ENCODE data around the gene CFAP126. TPM values are rescaled to one million over a fixed set of nuclear protein-coding genes. Genes with fewer than 3 reads are reported as not detected.

The CFAP126 gene
- total RNA-seq, 1 donor: not detected

DNA sequence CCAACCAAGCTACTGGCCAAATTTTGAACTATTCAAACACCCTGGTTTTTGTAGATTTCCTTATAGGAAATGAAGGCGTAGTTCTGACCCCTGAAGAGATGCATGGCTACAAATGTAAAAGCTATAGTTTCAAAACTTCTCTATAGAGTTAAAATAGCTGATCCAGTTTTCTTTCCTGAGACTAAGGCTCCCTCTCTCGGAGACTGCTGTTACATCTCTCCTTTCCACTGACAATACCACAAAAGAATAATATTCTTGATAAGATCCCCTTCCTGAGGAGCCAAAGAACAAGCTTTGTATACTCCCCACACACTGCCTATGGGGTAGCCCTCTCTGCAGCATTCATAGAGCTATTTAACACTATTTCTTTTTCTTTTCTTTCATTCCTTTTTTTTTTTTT, 6.7 kb upstream of the CFAP126 start:
- DNase-seq (ENCODE audit: low read depth): peak; percentile 14
- no peak overlapping the region for H3K4me3 ChIP-seq (ENCODE audit: low read depth, low read length)
- TF ChIP-seq, protein P1, sequence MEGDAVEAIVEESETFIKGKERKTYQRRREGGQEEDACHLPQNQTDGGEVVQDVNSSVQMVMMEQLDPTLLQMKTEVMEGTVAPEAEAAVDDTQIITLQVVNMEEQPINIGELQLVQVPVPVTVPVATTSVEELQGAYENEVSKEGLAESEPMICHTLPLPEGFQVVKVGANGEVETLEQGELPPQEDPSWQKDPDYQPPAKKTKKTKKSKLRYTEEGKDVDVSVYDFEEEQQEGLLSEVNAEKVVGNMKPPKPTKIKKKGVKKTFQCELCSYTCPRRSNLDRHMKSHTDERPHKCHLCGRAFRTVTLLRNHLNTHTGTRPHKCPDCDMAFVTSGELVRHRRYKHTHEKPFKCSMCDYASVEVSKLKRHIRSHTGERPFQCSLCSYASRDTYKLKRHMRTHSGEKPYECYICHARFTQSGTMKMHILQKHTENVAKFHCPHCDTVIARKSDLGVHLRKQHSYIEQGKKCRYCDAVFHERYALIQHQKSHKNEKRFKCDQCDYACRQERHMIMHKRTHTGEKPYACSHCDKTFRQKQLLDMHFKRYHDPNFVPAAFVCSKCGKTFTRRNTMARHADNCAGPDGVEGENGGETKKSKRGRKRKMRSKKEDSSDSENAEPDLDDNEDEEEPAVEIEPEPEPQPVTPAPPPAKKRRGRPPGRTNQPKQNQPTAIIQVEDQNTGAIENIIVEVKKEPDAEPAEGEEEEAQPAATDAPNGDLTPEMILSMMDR (IDR thresholded peaks at IDR 0.05; ENCODE audit: insufficient read depth, low read depth, low read length): peak; percentile 33

DNA sequence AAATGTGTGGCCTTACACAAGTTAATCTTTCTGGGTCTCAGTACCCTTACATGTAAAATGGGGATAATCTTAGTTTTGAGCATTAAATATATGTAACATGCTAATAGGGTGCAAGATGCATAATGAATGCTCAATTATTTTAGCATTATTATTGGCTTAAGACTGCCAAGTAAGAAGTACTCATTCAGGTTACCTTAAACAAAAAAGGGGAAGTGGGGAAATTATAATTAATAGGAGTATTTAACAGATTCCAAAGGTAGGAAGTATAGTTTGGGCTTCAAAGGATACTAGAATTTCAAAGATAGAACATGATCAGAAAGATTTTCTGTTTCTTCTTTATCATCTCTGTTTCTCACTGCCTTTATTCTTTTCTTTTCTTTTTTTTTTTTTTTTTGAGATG, 5.8 kb upstream of the CFAP126 start:
- DNase-seq (ENCODE audit: low read depth): no peak
- TF ChIP-seq, protein P1 (IDR thresholded peaks at IDR 0.05; ENCODE audit: insufficient read depth, low read depth, low read length): no peak
- no peak overlapping the region for H3K4me3 ChIP-seq (ENCODE audit: low read depth, low read length)

DNA sequence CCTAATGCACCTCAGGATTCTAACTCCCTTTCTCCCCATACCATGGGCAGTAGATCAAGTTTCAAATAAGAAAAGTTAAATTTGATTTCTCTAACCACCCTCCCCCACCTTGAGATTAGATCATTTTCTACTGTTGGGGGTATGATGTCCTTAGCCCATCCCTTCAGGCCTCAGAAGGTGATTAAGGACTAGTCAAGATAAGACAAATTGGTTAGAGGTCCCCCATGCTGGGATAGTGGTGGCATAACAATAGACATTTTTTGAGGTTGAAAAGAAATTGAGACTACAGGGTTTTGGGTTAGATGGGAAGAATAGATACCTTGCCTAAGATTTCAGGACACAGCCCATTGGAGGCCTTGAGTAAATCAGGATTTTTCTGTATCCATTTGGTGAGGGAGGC, 2.5 kb downstream of the CFAP126 start:
- no peak overlapping the region for H3K4me3 ChIP-seq (ENCODE audit: low read depth, low read length)
- no peak for DNase-seq (ENCODE audit: low read depth)
- TF ChIP-seq, protein P1 (IDR thresholded peaks at IDR 0.05; ENCODE audit: insufficient read depth, low read depth, low read length): no peak

DNA sequence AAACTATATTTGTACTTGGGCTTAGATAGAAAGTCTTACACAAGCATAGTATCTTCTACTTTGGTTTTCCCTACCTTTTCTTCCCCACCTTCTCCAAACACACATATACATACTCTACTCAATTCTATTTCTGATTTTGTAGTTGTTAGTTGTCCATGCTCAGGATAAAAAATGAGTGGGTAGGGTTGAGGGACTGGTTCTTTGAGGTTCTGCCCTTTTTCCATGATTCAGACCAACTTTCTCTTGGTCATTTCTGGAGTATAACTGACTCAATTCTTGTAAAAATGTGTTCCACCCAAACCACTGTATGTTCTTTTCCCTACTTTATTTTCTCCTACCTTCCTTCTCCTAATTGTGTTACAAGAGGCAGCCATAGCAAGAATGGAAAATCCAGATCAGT, 3.3 kb downstream of the CFAP126 start:
- DNase-seq (ENCODE audit: low read depth): no peak
- TF ChIP-seq, protein P1 (IDR thresholded peaks at IDR 0.05; ENCODE audit: insufficient read depth, low read depth, low read length): no peak

DNA sequence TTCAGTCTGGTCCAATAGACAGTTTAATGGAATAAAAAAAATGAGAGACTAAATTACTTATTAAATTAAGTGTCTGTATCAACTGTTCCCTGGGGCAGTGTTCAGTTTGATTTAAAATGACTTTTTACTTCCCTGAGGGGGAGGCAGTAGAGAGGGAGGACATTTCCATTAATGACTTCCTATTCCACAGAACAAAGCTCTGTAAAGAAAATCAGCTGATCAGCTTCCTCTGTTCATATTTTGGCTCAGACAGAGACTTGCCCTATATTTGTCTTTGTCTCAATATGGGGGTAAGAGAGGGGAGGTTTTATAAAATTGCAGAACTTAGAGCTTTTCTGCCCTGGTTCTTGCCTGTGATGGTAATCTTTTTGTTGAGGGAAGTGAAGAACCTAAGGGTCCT, 8.4 kb downstream of the CFAP126 start:
- TF ChIP-seq, protein P1 (IDR thresholded peaks at IDR 0.05; ENCODE audit: insufficient read depth, low read depth, low read length): no peak

More for the DNA sequence above, 3.3 kb downstream of the CFAP126 start:
- H3K4me3 ChIP-seq (ENCODE audit: low read depth, low read length): no peak overlapping the region

DNA sequence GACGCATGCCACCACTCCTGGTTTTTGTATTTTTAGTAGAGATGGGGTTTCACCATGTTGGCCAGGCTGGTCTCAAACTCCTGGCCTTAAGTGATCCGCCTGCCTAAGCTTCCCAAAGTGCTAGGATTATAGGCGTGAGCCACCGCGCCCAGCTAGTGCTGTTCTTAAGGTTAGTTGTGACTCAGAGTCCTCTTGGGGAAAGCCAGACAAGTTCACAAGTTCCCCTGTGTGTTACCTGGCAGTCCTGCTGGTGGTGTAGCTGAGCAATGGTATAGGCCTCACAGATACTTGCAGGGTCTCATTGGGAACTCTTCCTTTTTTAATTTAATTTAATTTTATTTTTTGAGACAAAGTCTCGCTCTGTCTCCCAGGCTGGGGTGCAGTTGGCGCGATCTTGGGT, 10.6 kb downstream of the CFAP126 start:
- no peak overlapping the region for H3K4me3 ChIP-seq (ENCODE audit: low read depth, low read length)
- TF ChIP-seq, protein P1 (IDR thresholded peaks at IDR 0.05; ENCODE audit: insufficient read depth, low read depth, low read length): no peak
- no peak for DNase-seq (ENCODE audit: low read depth)

More for the DNA sequence above, 8.4 kb downstream of the CFAP126 start:
- DNase-seq (ENCODE audit: low read depth): no peak
- H3K4me3 ChIP-seq (ENCODE audit: low read depth, low read length): no peak overlapping the region

DNA sequence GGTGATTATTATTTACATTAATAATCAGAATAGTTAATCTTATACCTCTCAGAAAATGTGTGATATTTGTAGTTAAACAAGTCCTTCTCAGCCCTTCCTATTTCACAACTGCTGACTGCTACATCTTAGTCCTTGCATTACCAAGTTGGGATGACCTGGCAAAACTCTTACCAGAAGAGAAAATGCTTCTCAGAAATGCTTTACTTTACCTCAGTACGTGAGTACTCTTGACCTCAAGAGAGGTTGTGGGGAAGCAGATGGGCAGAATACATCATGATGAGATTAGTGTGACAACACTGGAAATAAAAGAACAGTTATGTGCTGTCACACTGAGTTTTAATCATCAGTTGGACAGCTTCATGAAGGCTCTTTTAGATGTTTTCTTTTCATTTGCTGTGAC, 16.2 kb downstream of the CFAP126 start:
- DNase-seq (ENCODE audit: low read depth): peak; percentile 10
- no peak overlapping the region for H3K4me3 ChIP-seq (ENCODE audit: low read depth, low read length)
- TF ChIP-seq, protein P1 (IDR thresholded peaks at IDR 0.05; ENCODE audit: insufficient read depth, low read depth, low read length): no peak
